HUDEP-2 (cell line): ENCODE data around the gene BCAS1.
A peak's percentile ranks its signal among the peaks of the same experiment; 100 is the strongest.

ENCODE experiments used
- DNase-seq, 76 experiments: peaks; one replicate each; lab custom pipeline; 2025; ENCODE audit not compliant: unreplicated experiment in 76 of 76; lab: John Stamatoyannopoulos, UW

The BCAS1 gene

DNA sequence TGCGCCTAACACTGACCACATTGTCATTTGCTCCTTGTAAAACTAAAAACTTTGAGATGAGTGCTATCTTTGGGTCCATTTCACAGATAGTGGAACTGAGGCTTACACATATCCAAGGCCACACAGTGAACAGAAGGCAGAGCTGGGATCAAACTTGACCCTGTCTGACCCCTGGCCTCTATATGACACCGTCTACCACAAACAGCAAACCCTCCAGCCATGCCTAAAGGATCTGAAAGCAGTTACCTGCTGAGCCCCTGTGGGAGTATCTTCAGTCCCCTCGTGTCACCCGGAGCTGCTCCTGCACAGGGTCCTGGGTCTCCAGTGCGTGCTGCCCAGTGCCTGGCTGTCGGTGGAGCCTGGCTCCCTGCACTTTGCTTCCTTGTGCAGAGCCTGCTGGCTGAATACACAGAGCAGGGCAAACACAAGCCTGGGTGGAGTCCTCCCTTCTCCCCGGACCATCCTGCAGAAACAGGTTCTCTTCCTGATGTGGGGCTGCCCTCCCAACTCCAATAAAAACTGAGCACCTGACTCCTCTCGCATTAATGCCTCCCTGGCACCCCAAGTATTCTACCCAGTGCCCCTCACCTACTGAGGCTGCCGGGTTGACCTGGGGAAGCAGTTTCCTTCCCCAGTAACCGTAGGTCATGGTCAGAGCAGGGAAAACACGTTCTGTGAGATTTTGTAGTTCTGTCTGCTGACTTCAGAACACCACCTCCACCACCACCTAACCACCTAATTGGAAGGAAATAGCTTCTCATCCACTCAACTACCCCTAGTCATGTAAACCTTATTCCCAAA is at the start of gene BCAS1:
Gene BCAS1 (minus strand): TSS at position 408 of the 801 bp plus-strand sequence. CDS start 11,876 bp downstream, outside the sequence.
- no peak for DNase-seq

DNA sequence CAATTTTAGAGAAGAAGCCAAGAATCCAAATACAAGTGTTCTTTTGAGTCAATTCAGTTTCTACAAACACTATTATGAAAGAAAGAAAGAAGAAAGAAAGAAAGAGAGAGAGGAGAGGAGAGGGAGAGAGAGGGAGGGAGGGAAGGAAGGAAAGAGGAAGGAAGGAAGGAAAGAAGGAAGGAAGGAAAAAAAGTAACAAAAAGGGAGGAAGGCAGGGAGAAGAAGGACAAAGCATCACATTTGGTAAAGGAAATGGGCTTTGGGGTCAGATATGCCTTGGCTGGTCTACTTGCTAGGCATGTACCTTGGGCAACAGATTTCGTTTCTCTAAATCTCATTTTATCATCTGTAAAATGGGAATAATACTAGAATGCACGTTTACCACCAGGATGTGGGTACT is 49.4 kb upstream of the BCAS1 start:
- no peak for DNase-seq

- no peak for DNase-seq
Observed at GRCh38 chr20:54118220-54119001, 48.0 kb upstream of the BCAS1 start.

GRCh38 chr20:54116550-54117235 is 46.3 kb upstream of the BCAS1 start:
- DNase-seq, result no peak

DNA sequence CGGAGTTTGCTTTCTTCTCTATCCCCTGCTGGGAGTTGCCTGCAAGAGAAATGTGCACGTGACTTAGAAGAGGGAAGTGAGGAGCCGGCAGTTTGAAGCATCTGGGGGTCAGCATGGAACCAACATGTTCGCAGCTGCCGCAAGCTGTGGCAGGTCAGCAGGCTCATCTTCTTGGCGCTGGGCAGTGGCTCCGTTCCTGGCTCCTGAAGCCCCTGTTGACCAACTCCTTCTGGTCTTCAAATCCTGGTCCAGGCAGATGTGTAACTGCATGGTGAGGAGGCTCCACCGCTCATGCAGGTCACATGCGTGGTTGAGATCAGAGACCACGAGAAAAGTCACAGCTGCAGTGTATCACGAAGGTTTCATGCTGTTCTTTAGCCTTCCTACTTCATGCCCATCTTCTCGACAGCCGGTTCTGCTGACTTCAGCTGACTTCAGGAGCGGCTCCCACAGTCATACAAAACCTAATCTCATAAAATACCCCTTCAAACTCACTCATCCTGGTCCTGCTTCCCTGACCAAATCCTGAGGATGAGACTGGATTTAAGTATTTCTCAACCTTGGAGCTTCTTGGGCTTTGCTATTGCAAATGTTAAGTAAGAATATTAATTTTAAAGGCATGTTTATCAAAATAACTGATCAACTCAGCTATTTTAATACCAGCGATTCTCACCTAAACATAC is 44.9 kb upstream of the BCAS1 start:
- no peak for DNase-seq

GRCh38 chr20:54114109-54114508 is 43.7 kb upstream of the BCAS1 start:
- no peak for DNase-seq

- no peak for DNase-seq
Observed at GRCh38 chr20:54113566-54113965, 43.2 kb upstream of the BCAS1 start.

DNA sequence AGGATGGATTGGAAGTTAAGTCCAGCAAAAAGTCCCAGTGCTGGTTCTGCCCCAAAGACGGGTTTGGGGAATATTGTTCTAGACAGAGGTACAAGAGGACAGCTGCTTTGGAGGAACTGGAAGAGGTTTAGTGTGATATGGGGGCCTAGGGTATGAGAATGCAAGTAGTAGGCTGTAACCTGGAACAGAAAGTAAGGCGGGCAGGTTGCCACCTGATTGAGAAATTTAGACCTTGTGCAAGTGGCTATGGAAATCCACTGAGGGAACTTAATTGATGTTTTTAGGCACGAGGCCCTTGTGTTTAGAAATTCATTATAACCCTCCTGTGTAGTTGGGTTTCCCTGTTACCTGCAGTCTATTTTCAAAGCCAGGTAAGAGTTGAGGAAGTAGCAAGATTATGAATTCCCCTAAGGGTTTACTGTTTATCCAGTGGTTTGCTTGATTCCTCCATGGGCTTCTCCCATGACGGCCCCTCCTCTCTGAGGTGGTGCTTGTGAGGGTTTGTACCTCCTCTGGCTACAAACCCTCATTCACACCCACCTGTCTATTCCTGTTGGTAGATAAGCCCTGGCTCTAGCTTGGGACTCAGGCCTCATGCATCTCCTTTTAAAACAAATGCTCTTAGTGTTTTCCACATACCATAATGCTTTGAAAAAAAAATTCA is 42.0 kb upstream of the BCAS1 start:
- no peak for DNase-seq

DNA sequence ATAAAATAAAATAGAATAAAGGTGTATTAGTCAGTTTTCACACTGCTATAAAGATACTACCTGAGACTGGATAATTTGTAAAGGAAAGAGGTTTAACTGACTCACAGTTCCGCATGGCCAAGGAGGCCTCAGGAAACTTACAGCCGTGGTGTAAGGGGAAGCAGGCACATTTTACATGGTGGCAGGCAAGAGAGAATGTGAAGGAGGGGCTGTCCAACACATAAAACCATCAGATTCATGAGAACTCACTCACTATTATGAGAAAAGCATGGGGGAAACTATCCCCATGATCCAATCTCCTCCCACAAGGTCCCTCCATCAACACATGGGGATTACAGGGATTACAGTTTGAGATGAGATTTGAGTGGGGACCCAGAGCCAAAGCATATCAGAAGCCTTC is 41.1 kb upstream of the BCAS1 start:
- DNase-seq, result no peak

DNA sequence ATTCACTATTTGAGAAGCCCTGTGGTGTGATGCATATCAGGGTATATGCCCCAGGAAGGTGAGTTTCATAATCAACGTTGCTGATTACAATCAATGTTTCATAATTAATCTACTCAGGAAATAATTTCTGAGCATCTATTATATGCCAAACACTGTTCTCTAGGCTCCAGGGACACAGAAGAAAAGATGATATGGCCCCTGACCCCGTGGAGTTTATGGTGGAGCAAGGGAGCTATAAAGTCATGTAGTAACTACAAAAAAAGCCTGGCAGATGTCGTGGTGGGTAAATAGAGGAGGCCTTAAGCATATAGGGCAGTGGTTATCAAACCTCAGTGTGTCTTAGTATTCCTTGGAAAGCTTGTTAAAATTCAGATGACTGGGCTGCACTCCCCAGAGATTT is 40.1 kb upstream of the BCAS1 start:
- no peak for DNase-seq

DNA sequence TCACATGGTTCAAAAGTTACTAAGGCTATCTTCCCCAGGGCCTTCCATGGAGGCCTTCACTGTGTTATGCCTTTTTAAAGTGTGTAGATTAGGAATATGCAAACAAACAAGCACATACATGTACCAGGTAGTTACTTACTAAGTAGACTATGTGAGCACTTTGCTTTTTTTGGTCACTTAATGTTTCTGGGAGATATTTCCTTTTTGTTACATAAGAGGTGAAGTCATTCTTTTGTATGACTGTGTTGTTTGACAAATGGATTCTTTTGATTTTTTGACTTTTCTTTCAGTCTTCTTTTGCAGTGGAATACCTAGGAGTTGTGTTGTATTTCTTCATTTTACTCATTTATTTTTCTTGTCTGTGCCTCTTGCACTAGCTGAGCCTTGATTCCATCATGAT is 39.6 kb upstream of the BCAS1 start:
- no peak for DNase-seq

GRCh38 chr20:54108817-54109216 is 38.4 kb upstream of the BCAS1 start:
- DNase-seq, result no peak

- peak in 5 of 76 experiments; percentile 1 to 37 (median 13) for DNase-seq
Observed at GRCh38 chr20:54108326-54108642, 37.9 kb upstream of the BCAS1 start.

GRCh38 chr20:54107600-54108325 is 37.4 kb upstream of the BCAS1 start:
- DNase-seq, result peak in 9 of 76 experiments; percentile 5 to 29 (median 9)

GRCh38 chr20:54107181-54107580 is 36.8 kb upstream of the BCAS1 start:
- no peak for DNase-seq

- no peak for DNase-seq
Observed at GRCh38 chr20:54106162-54106561, 35.8 kb upstream of the BCAS1 start.

DNA sequence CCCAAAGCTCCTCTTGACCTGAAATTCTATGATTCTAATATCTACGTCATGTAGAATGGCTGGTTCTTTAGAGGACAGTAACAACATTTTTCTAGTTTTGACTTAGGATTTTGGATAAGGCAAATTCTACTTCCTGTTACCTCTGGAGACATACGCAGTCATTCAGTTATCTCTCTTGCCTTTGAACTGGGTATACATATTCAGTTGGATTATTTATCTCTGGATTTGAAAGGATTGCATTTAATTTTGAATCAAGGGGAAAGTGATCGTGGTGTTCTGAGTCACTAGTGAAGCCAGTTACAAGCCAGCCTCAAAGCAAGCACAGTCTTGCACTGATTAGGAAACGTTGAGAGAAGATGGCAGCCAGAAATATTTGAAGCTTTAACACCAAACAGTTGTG is 35.3 kb upstream of the BCAS1 start:
- DNase-seq, result no peak

GRCh38 chr20:54104781-54105180 is 34.4 kb upstream of the BCAS1 start:
- no peak for DNase-seq

- no peak for DNase-seq
Observed at GRCh38 chr20:54103762-54104600, 33.6 kb upstream of the BCAS1 start.
